CD14-positive monocyte (primary cell): ENCODE data around the gene CA10. TPM values are rescaled to one million over a fixed set of nuclear protein-coding genes. Genes with fewer than 3 reads are reported as not detected.

Experiments used
- DNase-seq, 3 donors: peaks; one replicate each; pipeline ENCODE4 v3.0.0-alpha.2; 2011 to 2022
- H2AFZ ChIP-seq: 2 replicates; pipeline ENCODE4 v1.6.0; 2012; ENCODE audit warnings: mild to moderate bottlenecking, low read depth, low read length, inconsistent platforms; ENCODE audit not compliant: insufficient read depth, poor library complexity, severe bottlenecking
- H3K27ac ChIP-seq, 2 donors: 1 replicate in 1 of 2; 2 replicates in 1 of 2; pipeline ENCODE4 v1.5.1; 2012 to 2013; ENCODE audit warnings: low read length in 2 of 2, control low read depth in 1 of 2, inconsistent platforms in 1 of 2, low read depth in 1 of 2, mild to moderate bottlenecking in 1 of 2
- H3K27me3 ChIP-seq, 2 donors: one replicate each; pipeline versions ENCODE4 v1.6.0 to v1.6.1; 2011 to 2013; ENCODE audit warnings: low read length in 2 of 2; ENCODE audit not compliant: control insufficient read depth in 2 of 2, insufficient read depth in 2 of 2
- H3K36me3 ChIP-seq, 2 donors: replicated peaks in 1 of 2; 1 replicate in 1 of 2; 2 replicates in 1 of 2; pipeline versions ENCODE4 v1.5.1 to v1.6.1; 2012 to 2013; ENCODE audit warnings: low read length in 2 of 2, control low read depth in 1 of 2, inconsistent platforms in 1 of 2, mild to moderate bottlenecking in 1 of 2; ENCODE audit not compliant: insufficient read depth in 2 of 2, control insufficient read depth in 1 of 2
- H3K4me1 ChIP-seq, 2 donors: 1 replicate in 1 of 2; 2 replicates in 1 of 2; pipeline versions ENCODE4 v1.5.1 to v1.6.1; 2012 to 2013; ENCODE audit warnings: low read length in 2 of 2, control low read depth in 1 of 2, inconsistent platforms in 1 of 2, mild to moderate bottlenecking in 1 of 2, moderate library complexity in 1 of 2; ENCODE audit not compliant: insufficient read depth in 2 of 2, control insufficient read depth in 1 of 2
- H3K4me2 ChIP-seq: replicated peaks from 2 replicates; pipeline ENCODE3; 2012; ENCODE audit warnings: low read length, moderate library complexity, mild to moderate bottlenecking; ENCODE audit not compliant: poor library complexity, severe bottlenecking; ENCODE audit errors: extremely low read depth
- H3K4me3 ChIP-seq, 3 experiments: fragments of 200-600 bp in 1 of 3; sonication (generic) in 1 of 3; replicated peaks in 1 of 3; 1 replicate in 2 of 3; 2 replicates in 1 of 3; pipeline ENCODE4 v1.5.1; 2011 to 2013; ENCODE audit warnings: low read length in 3 of 3, mild to moderate bottlenecking in 3 of 3, control low read depth in 2 of 3, low read depth in 2 of 3, inconsistent platforms in 1 of 3, moderate library complexity in 1 of 3
- H3K79me2 ChIP-seq: 2 replicates; pipeline ENCODE4 v1.6.0; 2012; ENCODE audit warnings: mild to moderate bottlenecking, control low read depth, inconsistent platforms, low read length, moderate library complexity; ENCODE audit not compliant: insufficient read depth
- H3K9ac ChIP-seq: 2 replicates; pipeline ENCODE4 v1.6.0; 2017; ENCODE audit warnings: low read length, mild to moderate bottlenecking; ENCODE audit not compliant: insufficient read depth, poor library complexity, severe bottlenecking
- H3K9me3 ChIP-seq, 2 donors: replicated peaks in 1 of 2; 1 replicate in 1 of 2; 2 replicates in 1 of 2; pipeline versions ENCODE4 v1.5.1 to v1.6.1; 2012 to 2013; ENCODE audit warnings: low read length in 2 of 2, control low read depth in 1 of 2; ENCODE audit not compliant: control insufficient read depth in 1 of 2, insufficient read depth in 1 of 2
- H4K20me1 ChIP-seq: 2 replicates; pipeline ENCODE4 v1.6.0; 2012; ENCODE audit warnings: mild to moderate bottlenecking, low read length, control low read depth, moderate library complexity; ENCODE audit not compliant: insufficient read depth
- H3K27ac Mint-ChIP-seq, 7 donors: one replicate each; pipeline ENCODE4 v1.8.0; 2020; ENCODE audit warnings: mild to moderate bottlenecking in 7 of 7, mixed read lengths in 7 of 7, moderate library complexity in 6 of 7, inconsistent platforms in 2 of 7
- H3K27me3 Mint-ChIP-seq, 3 donors: one replicate each; pipeline ENCODE4 v1.8.0; 2021 to 2022; ENCODE audit warnings: low read depth in 3 of 3, mild to moderate bottlenecking in 3 of 3, mixed read lengths in 3 of 3, moderate library complexity in 3 of 3, inconsistent platforms in 1 of 3
- H3K36me3 Mint-ChIP-seq, 2 donors: one replicate each; pipeline ENCODE4 v1.8.0; 2020; ENCODE audit warnings: mixed read lengths in 2 of 2, inconsistent platforms in 1 of 2, mild to moderate bottlenecking in 1 of 2
- H3K4me1 Mint-ChIP-seq: one replicate; pipeline ENCODE4 v1.8.0; 2020; ENCODE audit warnings: mild to moderate bottlenecking, mixed read lengths
- H3K4me3 Mint-ChIP-seq, 2 donors: one replicate each; pipeline ENCODE4 v1.8.0; 2020; ENCODE audit warnings: mild to moderate bottlenecking in 2 of 2, mixed read lengths in 2 of 2, moderate library complexity in 1 of 2
- H3K9me3 Mint-ChIP-seq, 7 donors: one replicate each; pipeline ENCODE4 v1.8.0; 2020 to 2022; ENCODE audit warnings: mixed read lengths in 7 of 7, mild to moderate bottlenecking in 6 of 7, moderate library complexity in 6 of 7, inconsistent platforms in 2 of 7
- CTCF ChIP-seq: fragments of 200-600 bp; IDR thresholded peaks from one replicate; pipeline ENCODE4 v1.8.0; 2022; ENCODE audit warnings: antibody characterized with exemption, mild to moderate bottlenecking
- WGBS: methylation state at CpG from one replicate; pipeline ENCODE4 v1.1.5; 2013; ENCODE audit warnings: missing lambda C conversion rate; ENCODE audit not compliant: insufficient coverage; 5-methylcytosine and 5-hydroxymethylcytosine counted together
- intact Hi-C, 2 donors: fragments of 100-400 bp; cut with micrococcal nuclease; formaldehyde crosslinking; loops; one replicate each; pipeline versions ENCODE4 v1.15.0 to v1.15.1; 2023
- polyA plus RNA-seq, 3 donors: library from polyadenylated mRNA; depleted of rRNA in 1 of 3; unstranded in 2 of 3; stranded (reverse) in 1 of 3; fragments of 300-500 nt in 2 of 3; fragments of >200 nt in 1 of 3; fragmentation: Illumina TruSeq in 2 of 3; gene quantifications; 1 replicate in 2 of 3; 2 replicates in 1 of 3; pipeline ENCODE4 v1.2.3, GENCODE V29; 2012 to 2021

CA10 gene
- polyA plus RNA-seq, 3 donors = not detected

GRCh38 chr17:51761105-51761504, 397.4 kb downstream of the CA10 start:
- H3K27ac ChIP-seq = no peak overlapping the region
- H3K9me3 ChIP-seq = no peaks in the 10 kb centered on the region
- no peak overlapping the region for H3K4me3 Mint-ChIP-seq
- no peak overlapping the region for H2AFZ ChIP-seq
- H3K36me3 ChIP-seq = no peaks in the 10 kb centered on the region
- WGBS = no CpG with 5 or more reads among the region's 1 CpG
- no peak for TF ChIP-seq CTCF
- H3K4me2 ChIP-seq = no peak overlapping the region
- H3K4me1 ChIP-seq = no peaks in the 10 kb centered on the region
- no peaks in the 10 kb centered on the region for H3K36me3 Mint-ChIP-seq
- no peak overlapping the region for H3K9ac ChIP-seq
- H3K27me3 ChIP-seq = no peaks in the 10 kb centered on the region
- no peaks in the 10 kb centered on the region for H4K20me1 ChIP-seq
- H3K79me2 ChIP-seq = no peaks in the 10 kb centered on the region
- H3K27ac Mint-ChIP-seq = no peak overlapping the region
- H3K4me1 Mint-ChIP-seq = no peaks in the 10 kb centered on the region
- H3K9me3 Mint-ChIP-seq = peaks cover 0 to 2% (median 0%) of the 10 kb centered on the region in 7 donors
- peaks cover 2 to 9% (median 4%) of the 10 kb centered on the region in 3 donors for H3K27me3 Mint-ChIP-seq
- DNase-seq = no peak
- intact Hi-C loops = no loop called here
- no peak overlapping the region for H3K4me3 ChIP-seq

- DNase-seq = no peak
- no peaks in the 10 kb centered on the region for H3K36me3 ChIP-seq
- no peak overlapping the region for H3K9ac ChIP-seq
- H3K27me3 Mint-ChIP-seq = peaks cover 2 to 6% (median 4%) of the 10 kb centered on the region in 3 donors
- no peak overlapping the region for H2AFZ ChIP-seq
- no peak overlapping the region for H3K4me3 Mint-ChIP-seq
- no peaks in the 10 kb centered on the region for H3K4me1 Mint-ChIP-seq
- no peaks in the 10 kb centered on the region for H3K27me3 ChIP-seq
- H3K79me2 ChIP-seq = no peaks in the 10 kb centered on the region
- no peaks in the 10 kb centered on the region for H4K20me1 ChIP-seq
- no peak overlapping the region for H3K27ac ChIP-seq
- no peaks in the 10 kb centered on the region for H3K36me3 Mint-ChIP-seq
- no peak overlapping the region for H3K4me2 ChIP-seq
- intact Hi-C loops = no loop called here
- no peaks in the 10 kb centered on the region for H3K9me3 ChIP-seq
- peaks cover 0 to 2% (median 0%) of the 10 kb centered on the region in 7 donors for H3K9me3 Mint-ChIP-seq
- H3K4me3 ChIP-seq = no peak overlapping the region
- WGBS = no CpG with 5 or more reads among the region's 1 CpG
- no peak overlapping the region for H3K27ac Mint-ChIP-seq
- no peaks in the 10 kb centered on the region for H3K4me1 ChIP-seq
- no peak for TF ChIP-seq CTCF
Observed at GRCh38 chr17:51759260-51759659, 399.3 kb downstream of the CA10 start.
